IMR-90 (cell line): ENCODE data around the gene SH3TC1.

ENCODE experiments used
- BHLHE40 ChIP-seq: fragments of 150-350 bp; IDR thresholded peaks from 2 replicates; pipeline ENCODE4 v1.6.1; 2016; ENCODE audit warnings: mild to moderate bottlenecking, low read depth, low read length
- CEBPB ChIP-seq: IDR thresholded peaks from 2 replicates; pipeline ENCODE4 v1.6.1; 2012; ENCODE audit warnings: low read depth, low read length, improper control_type of control experiment
- MAFK ChIP-seq: IDR thresholded peaks from 2 replicates; pipeline ENCODE4 v1.6.1; 2012; ENCODE audit warnings: low read depth, low read length, improper control_type of control experiment
- POLR2A ChIP-seq: IDR thresholded peaks from 2 replicates; pipeline ENCODE4 v1.6.1; 2012; ENCODE audit warnings: mild to moderate bottlenecking, low read depth, low read length
- RAD21 ChIP-seq: IDR thresholded peaks from 2 replicates; pipeline ENCODE4 v1.6.1; 2012; ENCODE audit warnings: low read length, improper control_type of control experiment
- RFX5 ChIP-seq: IDR thresholded peaks from 2 replicates; pipeline ENCODE4 v1.8.0; 2012; ENCODE audit warnings: low read depth, mild to moderate bottlenecking, low read length, moderate library complexity
- SMC3 ChIP-seq: fragments of 150-350 bp; IDR thresholded peaks from 2 replicates; pipeline ENCODE4 v1.6.1; 2016; ENCODE audit warnings: low read depth, mild to moderate bottlenecking, antibody characterized with exemption, low read length, moderate library complexity
- TF ChIP-seq, protein P1 (sequence below): conservative IDR thresholded peaks from 2 replicates; pipeline ENCODE4 v1.5.1; 2012; ENCODE audit warnings: mild to moderate bottlenecking, low read depth, low read length, improper control_type of control experiment

GRCh38 chr4:8244931-8245460 lies 45.9 kb downstream of the SH3TC1 start:
- no peak for TF ChIP-seq CEBPB
- TF ChIP-seq, protein P1, sequence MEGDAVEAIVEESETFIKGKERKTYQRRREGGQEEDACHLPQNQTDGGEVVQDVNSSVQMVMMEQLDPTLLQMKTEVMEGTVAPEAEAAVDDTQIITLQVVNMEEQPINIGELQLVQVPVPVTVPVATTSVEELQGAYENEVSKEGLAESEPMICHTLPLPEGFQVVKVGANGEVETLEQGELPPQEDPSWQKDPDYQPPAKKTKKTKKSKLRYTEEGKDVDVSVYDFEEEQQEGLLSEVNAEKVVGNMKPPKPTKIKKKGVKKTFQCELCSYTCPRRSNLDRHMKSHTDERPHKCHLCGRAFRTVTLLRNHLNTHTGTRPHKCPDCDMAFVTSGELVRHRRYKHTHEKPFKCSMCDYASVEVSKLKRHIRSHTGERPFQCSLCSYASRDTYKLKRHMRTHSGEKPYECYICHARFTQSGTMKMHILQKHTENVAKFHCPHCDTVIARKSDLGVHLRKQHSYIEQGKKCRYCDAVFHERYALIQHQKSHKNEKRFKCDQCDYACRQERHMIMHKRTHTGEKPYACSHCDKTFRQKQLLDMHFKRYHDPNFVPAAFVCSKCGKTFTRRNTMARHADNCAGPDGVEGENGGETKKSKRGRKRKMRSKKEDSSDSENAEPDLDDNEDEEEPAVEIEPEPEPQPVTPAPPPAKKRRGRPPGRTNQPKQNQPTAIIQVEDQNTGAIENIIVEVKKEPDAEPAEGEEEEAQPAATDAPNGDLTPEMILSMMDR: no peak
- no peak for TF ChIP-seq BHLHE40
- TF ChIP-seq SMC3: no peak
- TF ChIP-seq POLR2A: no peak
- TF ChIP-seq MAFK: no peak
- TF ChIP-seq RAD21: no peak
- no peak for TF ChIP-seq RFX5
